Panc1 (cell line): ENCODE results near the gene LYSMD3. TPM values are rescaled to one million over a fixed set of nuclear protein-coding genes. Genes with fewer than 3 reads are reported as not detected.

Experiments
- ATAC-seq: fragments of 200-7000 bp; cut with Tn5 transposase; 2 replicates; pipeline ENCODE4 v1.9.1; 2020; ENCODE audit warnings: mild to moderate bottlenecking, moderate library complexity
- BruUV-seq: library from RNA; stranded (reverse); fragments of 400-500 nt; replicated peaks from 2 replicates; lab custom pipeline; 2021; lab: Mats Ljungman, UMichigan
- CTCF ChIA-PET: fragments of 300-600 bp; sonication (Branson Sonifier 250); formaldehyde crosslinking; loops from one replicate; lab custom pipeline; 2022; ENCODE audit warnings: antibody characterized with exemption; lab: Charles Lee
- POLR2A ChIA-PET: fragments of 300-600 bp; sonication (Branson Sonifier 250); formaldehyde crosslinking; loops from one replicate; lab custom pipeline; 2022; ENCODE audit warnings: antibody characterized with exemption; lab: Charles Lee
- DNase-seq: peaks from one replicate; pipeline ENCODE4 v3.0.0-alpha.2; 2010; ENCODE audit warnings: low read depth, low spot score
- H3K27ac ChIP-seq: 2 replicates; pipeline ENCODE4 v1.5.1; 2011; ENCODE audit warnings: mild to moderate bottlenecking, low read length, inconsistent platforms
- H3K27me3 ChIP-seq: fragments of 200-500 bp; sonication (Bioruptor generic); 2 replicates; pipeline ENCODE4 v1.6.0; 2014; ENCODE audit warnings: low read length, inconsistent platforms; ENCODE audit not compliant: control insufficient read depth, insufficient read depth
- H3K36me3 ChIP-seq: fragments of 200-500 bp; sonication (Bioruptor generic); 2 replicates; pipeline ENCODE4 v1.5.1; 2014; ENCODE audit warnings: inconsistent platforms, mild to moderate bottlenecking, low read length, moderate library complexity; ENCODE audit not compliant: control insufficient read depth, insufficient read depth
- H3K4me1 ChIP-seq: 2 replicates; pipeline ENCODE4 v1.5.1; 2011; ENCODE audit warnings: inconsistent platforms, mild to moderate bottlenecking, low read length, moderate library complexity; ENCODE audit not compliant: control insufficient read depth, insufficient read depth
- H3K4me3 ChIP-seq, 2 experiments: 2 replicates each; pipeline ENCODE4 v1.5.1; 2011 to 2012; ENCODE audit warnings: low read depth in 2 of 2, low read length in 2 of 2, mild to moderate bottlenecking in 2 of 2, inconsistent platforms in 1 of 2, moderate library complexity in 1 of 2
- H3K9me3 ChIP-seq: fragments of 200-500 bp; sonication (Bioruptor generic); 2 replicates; pipeline ENCODE4 v1.5.1; 2014; ENCODE audit warnings: low read depth, mild to moderate bottlenecking, inconsistent platforms, low read length, moderate library complexity; ENCODE audit not compliant: control insufficient read depth, insufficient read depth
- POLR2AphosphoS5 ChIP-seq: IDR thresholded peaks from 2 replicates; pipeline ENCODE4 v1.6.1; 2012; ENCODE audit warnings: mild to moderate bottlenecking, low read depth, low read length, moderate library complexity
- SIN3A ChIP-seq: IDR thresholded peaks from 2 replicates; pipeline ENCODE4 v1.6.1; 2012; ENCODE audit warnings: low read depth, mild to moderate bottlenecking, low read length, moderate library complexity, borderline replicate concordance; ENCODE audit not compliant: insufficient read depth
- TCF7L2 ChIP-seq: IDR thresholded peaks from 2 replicates; pipeline ENCODE4 v1.6.1; 2011; ENCODE audit warnings: mild to moderate bottlenecking, low read depth, low read length, inconsistent platforms
- in situ Hi-C: cut with HindIII; loops from 2 replicates; pipeline ENCODE4 v1.10.0; 2016; ENCODE audit warnings: low sequenced_read_pairs, low pct_unique_long_range_greater_than_20kb
- intact Hi-C: fragments of 100-400 bp; cut with micrococcal nuclease; formaldehyde crosslinking; loops from one replicate; pipeline ENCODE4 v1.10.0; 2022; ENCODE audit not compliant: unreplicated experiment
- total RNA-seq: library from RNA; stranded (reverse); gene quantifications from one replicate; pipeline ENCODE4 v1.2.1, GENCODE V29; 2021; ENCODE audit not compliant: unreplicated experiment
- TF ChIP-seq, protein P1 (sequence below): fragments of 450-650 bp; IDR thresholded peaks from 2 replicates; pipeline ENCODE4 v1.5.1; 2017; ENCODE audit warnings: mild to moderate bottlenecking
- TF ChIP-seq, protein P2 (sequence below), 2 experiments: IDR thresholded peaks; 2 replicates each; pipeline ENCODE4 v1.6.1; 2011 to 2012; ENCODE audit warnings: low read depth in 2 of 2, control low read depth in 1 of 2, low read length in 1 of 2, mild to moderate bottlenecking in 1 of 2, moderate library complexity in 1 of 2; ENCODE audit not compliant: insufficient read depth in 1 of 2

Gene LYSMD3
- total RNA-seq, 1 experiment from 2014 or later: 16.0 TPM

DNA sequence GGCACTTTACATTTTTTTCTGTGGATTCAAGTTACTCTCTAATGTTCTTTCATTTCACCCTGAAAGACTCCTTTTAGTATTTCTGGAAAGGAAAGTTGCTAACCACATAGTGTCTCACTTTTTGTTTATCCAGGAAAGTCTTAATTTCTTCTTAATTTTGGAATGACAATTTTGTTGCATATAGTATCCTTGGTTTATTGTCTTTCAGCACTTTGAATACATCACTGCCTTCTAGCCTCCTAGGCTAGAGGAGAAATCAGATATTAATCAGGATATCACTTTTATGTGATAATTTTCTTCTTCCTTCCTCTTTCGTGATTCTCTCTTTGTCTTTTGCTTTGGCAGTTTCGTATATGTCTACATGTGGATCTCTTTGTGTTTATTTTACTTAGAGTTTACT is 40.6 kb upstream of the LYSMD3 start:
- ChIA-PET POLR2A (no interaction called here), CTCF (no interaction called here)
- no peaks in the 10 kb centered on the region for H3K36me3 ChIP-seq
- no peak for ATAC-seq
- H3K27me3 ChIP-seq: peaks cover 3% of the 10 kb centered on the region; the same call in 1 of the 2 replicates
- in situ Hi-C loops: no loop called here
- H3K27ac ChIP-seq: no peak overlapping the region
- no peaks in the 10 kb centered on the region for H3K9me3 ChIP-seq
- no TSS peak for BruUV-seq
- no peaks in the 10 kb centered on the region for H3K4me1 ChIP-seq
- TF ChIP-seq, protein P1, sequence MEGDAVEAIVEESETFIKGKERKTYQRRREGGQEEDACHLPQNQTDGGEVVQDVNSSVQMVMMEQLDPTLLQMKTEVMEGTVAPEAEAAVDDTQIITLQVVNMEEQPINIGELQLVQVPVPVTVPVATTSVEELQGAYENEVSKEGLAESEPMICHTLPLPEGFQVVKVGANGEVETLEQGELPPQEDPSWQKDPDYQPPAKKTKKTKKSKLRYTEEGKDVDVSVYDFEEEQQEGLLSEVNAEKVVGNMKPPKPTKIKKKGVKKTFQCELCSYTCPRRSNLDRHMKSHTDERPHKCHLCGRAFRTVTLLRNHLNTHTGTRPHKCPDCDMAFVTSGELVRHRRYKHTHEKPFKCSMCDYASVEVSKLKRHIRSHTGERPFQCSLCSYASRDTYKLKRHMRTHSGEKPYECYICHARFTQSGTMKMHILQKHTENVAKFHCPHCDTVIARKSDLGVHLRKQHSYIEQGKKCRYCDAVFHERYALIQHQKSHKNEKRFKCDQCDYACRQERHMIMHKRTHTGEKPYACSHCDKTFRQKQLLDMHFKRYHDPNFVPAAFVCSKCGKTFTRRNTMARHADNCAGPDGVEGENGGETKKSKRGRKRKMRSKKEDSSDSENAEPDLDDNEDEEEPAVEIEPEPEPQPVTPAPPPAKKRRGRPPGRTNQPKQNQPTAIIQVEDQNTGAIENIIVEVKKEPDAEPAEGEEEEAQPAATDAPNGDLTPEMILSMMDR: no peak
- no peak for TF ChIP-seq SIN3A
- TF ChIP-seq, protein P2, sequence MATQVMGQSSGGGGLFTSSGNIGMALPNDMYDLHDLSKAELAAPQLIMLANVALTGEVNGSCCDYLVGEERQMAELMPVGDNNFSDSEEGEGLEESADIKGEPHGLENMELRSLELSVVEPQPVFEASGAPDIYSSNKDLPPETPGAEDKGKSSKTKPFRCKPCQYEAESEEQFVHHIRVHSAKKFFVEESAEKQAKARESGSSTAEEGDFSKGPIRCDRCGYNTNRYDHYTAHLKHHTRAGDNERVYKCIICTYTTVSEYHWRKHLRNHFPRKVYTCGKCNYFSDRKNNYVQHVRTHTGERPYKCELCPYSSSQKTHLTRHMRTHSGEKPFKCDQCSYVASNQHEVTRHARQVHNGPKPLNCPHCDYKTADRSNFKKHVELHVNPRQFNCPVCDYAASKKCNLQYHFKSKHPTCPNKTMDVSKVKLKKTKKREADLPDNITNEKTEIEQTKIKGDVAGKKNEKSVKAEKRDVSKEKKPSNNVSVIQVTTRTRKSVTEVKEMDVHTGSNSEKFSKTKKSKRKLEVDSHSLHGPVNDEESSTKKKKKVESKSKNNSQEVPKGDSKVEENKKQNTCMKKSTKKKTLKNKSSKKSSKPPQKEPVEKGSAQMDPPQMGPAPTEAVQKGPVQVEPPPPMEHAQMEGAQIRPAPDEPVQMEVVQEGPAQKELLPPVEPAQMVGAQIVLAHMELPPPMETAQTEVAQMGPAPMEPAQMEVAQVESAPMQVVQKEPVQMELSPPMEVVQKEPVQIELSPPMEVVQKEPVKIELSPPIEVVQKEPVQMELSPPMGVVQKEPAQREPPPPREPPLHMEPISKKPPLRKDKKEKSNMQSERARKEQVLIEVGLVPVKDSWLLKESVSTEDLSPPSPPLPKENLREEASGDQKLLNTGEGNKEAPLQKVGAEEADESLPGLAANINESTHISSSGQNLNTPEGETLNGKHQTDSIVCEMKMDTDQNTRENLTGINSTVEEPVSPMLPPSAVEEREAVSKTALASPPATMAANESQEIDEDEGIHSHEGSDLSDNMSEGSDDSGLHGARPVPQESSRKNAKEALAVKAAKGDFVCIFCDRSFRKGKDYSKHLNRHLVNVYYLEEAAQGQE (IDR thresholded peaks at IDR 0.05; ENCODE audit: insufficient read depth in 1 of 2, low read depth in 2 of 2, low read length in 1 of 2): no peak
- no peak for DNase-seq
- no peak overlapping the region for H3K4me3 ChIP-seq
- intact Hi-C loops: no loop called here

DNA sequence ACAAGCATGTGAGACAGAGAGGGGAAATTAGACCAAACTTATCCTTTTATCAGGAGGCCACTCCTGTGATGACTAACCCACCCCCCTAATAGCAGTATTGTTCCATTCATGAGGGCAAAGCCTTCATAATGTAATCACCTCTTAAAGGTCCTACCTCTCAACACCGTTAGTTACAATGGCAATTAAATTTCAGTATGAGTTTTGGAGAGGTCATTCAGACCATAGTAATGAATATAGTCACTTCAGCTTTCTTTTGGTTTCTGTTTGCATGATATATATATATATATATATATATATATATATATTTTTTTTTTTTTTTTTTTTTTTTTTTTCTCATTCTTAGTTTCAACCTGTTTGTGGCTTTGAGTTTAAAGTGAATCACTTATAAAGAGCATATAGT is 39.7 kb upstream of the LYSMD3 start:
- Histone ChIP-seq H3K27ac (no peak overlapping the region), H3K4me3 (no peak overlapping the region), H3K9me3 (no peaks in the 10 kb centered on the region), H3K27me3 (peaks cover 3% of the 10 kb centered on the region; the same call in 1 of the 2 replicates), H3K4me1 (no peaks in the 10 kb centered on the region), H3K36me3 (no peaks in the 10 kb centered on the region)
- in situ Hi-C loops: no loop called here
- ChIA-PET POLR2A (no interaction called here), CTCF (no interaction called here)
- intact Hi-C loops: loop anchor here (10.0 kb wide), 1 partner anchor 206 kb away; no protein-coding TSS in a partner anchor
- no TSS peak for BruUV-seq
- DNase-seq (no peak), ATAC-seq (no peak)
- TF ChIP-seq, protein P1: no peak
- no peak for TF ChIP-seq SIN3A
- no peak for TF ChIP-seq POLR2AphosphoS5
- TF ChIP-seq TCF7L2: no peak
- TF ChIP-seq, protein P2 (IDR thresholded peaks at IDR 0.05; ENCODE audit: insufficient read depth in 1 of 2, low read depth in 2 of 2, low read length in 1 of 2): no peak
